ENCODE data around the gene CFHR1.
"Not testable (repeated sequence)": the region's sequence is repeated elsewhere in the genome, so short reads cannot be mapped to it uniquely, and the experiment has no call there.

CFHR1 gene

GRCh38 chr1:196819531-196819930 is at the start of gene CFHR1:
Gene CFHR1 (plus strand): TSS chr1:196819731. CDS start chr1:196819845, 114 bp downstream.
- not testable (repeated sequence) for DNase-seq

- DNase-seq = not testable (repeated sequence)
Observed at GRCh38 chr1:196769823-196770222, 49.7 kb upstream of the CFHR1 start.

- no peak for DNase-seq
Observed at GRCh38 chr1:196773713-196774112, 45.8 kb upstream of the CFHR1 start.

GRCh38 chr1:196774175-196774574 is 45.4 kb upstream of the CFHR1 start:
- no peak for DNase-seq

GRCh38 chr1:196774603-196775002 is 44.9 kb upstream of the CFHR1 start, which contains the start of gene CFHR3:
Gene CFHR3 (plus strand): TSS chr1:196774840. CDS start chr1:196774887, 47 bp downstream.
- DNase-seq = no peak

GRCh38 chr1:196777603-196778002 is 41.9 kb upstream of the CFHR1 start:
- DNase-seq = no peak

- no peak for DNase-seq
Observed at GRCh38 chr1:196779093-196779492, 40.4 kb upstream of the CFHR1 start.

GRCh38 chr1:196791252-196791651 is 28.3 kb upstream of the CFHR1 start:
- DNase-seq = not testable (repeated sequence)

DNA sequence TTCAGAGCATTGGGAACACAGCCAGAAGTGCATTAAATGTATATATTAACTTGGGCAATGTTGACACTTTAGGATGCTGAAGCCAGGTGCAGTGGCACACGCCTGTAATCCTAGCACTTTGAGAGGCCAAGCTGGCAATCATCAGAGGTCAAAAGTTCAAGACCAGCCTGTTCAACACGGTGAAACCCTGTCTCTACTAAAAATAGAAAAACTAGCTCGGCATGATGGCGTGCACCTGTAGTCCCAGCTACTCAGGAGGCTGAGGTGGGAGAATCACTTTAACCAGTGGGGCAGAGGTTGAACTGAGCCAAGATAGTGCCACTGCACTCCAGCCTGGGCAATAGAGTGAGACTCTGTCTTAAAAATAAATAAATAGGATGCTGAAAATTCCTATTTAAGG is 25.4 kb upstream of the CFHR1 start:
- not testable (repeated sequence) for DNase-seq

- DNase-seq = no peak
Observed at GRCh38 chr1:196797891-196798290, 21.6 kb upstream of the CFHR1 start.

GRCh38 chr1:196801920-196802319 is 17.6 kb upstream of the CFHR1 start:
- DNase-seq = peak; percentile 26

- DNase-seq = no peak
Observed at GRCh38 chr1:196808529-196809235, 10.8 kb upstream of the CFHR1 start.

DNA sequence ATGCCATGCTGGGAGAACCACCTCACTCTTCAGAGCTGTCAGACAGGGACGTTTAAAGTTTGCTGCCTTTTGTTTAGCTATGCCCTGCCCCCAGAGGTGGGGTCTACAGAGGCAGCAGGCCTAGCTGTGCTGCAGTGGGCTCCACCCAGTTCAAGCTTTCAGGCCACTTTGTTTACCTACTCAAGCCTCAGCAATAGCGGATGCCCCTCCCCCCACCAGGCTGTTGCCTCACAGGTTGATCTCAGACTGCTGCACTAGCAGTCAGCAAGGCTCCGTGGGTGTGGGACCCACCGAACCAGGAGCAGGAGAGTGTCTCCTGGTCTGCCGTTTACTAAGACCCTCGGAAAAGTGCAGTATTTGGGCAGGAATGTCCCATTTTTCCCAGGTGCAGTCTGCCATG is 2.1 kb upstream of the CFHR1 start:
- DNase-seq = not testable (repeated sequence)

DNA sequence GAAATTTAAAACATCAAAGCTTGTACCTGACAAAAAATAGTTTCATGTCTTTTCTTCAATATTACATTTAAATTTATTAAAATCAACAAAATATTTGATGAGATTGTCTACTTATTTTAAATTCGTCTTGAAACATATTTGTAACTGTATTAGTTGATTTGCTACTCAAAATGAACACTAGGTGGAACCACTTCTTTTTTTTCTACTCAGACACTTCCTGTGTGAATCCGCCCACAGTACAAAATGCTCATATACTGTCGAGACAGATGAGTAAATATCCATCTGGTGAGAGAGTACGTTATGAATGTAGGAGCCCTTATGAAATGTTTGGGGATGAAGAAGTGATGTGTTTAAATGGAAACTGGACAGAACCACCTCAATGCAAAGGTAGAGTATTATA is 8.3 kb downstream of the CFHR1 start:
- peak; percentile 66 for DNase-seq

DNA sequence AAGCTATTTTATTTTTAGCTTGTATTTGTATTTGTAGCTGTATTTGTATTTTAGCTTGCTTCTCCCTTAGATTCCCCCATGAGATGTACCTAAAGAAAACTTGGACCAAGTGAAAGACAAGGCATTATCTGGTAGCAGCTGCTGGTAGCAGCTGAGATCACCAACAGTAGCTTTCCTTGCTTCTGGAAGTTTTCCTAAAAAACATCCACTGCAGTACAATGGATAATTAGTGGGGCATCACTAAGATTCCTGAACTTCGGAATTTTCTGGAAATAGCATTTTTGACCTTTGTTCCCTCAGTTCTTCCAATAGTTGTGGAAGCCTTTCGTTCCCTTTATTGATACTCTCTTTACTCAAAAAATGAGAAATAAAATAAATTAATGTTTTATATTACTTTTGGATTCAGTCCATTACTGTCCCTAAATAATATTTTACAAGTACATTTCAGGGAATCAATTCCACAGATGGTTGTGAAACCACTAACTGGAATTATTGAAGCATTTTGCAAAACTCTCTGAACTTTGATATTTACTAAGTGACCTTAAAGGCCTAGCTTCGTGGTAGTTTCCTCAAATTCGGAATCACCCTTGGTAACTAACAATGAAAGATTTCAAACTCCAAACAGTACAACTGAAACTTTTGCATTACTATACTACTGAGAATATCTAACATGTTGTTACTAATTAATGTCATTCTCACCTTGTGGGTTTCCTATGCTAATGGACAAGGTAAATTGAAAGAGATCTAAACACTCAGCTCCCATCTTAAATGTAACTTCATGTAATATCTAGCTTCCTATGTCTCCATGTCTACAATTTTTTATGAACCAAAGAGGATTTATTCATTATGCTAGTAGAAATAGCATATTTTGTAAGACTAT is 30.3 kb downstream of the CFHR1 start:
- not testable (repeated sequence) for DNase-seq

- no peak for DNase-seq
Observed at GRCh38 chr1:196856053-196856452, 36.5 kb downstream of the CFHR1 start.

DNA sequence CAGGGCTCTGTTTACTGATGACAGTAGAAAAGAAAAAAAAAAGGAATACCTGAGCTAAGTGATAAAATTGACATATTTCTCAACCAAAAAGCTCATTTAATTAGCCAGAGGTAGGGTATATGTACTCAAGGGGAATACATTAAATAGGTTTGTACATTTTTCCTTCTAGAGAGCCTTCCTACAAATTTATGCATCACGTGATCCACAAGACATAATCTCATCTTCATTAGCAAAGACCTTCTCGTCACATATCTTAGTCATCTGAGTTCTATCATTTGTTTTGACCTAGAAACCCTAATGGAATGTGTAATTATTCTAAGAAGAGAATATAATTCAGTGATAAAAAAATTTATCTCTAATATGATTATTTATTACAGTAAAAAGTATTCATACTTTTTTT is 37.7 kb downstream of the CFHR1 start:
- DNase-seq = no peak

DNA sequence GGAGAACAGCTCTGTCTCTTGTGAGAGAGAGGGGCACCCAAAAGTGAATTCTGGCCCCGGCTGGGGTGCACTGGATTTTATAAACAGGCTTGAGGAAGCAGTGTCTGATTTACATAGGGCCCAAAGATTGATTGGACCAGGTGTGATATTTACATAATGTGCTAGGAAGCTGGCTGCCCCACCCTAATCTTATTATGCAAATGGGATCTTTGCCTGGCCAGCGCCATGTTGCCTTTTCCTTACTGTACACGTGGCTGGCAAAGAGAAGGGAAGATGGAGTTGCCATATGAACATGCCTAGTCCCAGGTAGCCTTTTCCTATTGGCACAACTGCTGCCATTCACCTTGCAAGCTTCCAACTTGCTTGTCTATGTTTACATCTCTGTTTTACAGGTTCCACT is 39.3 kb downstream of the CFHR1 start:
- DNase-seq = no peak

GRCh38 chr1:196860323-196860884 is 40.9 kb downstream of the CFHR1 start:
- DNase-seq = no peak

GRCh38 chr1:196861429-196861828 is 41.9 kb downstream of the CFHR1 start:
- no peak for DNase-seq

GRCh38 chr1:196866974-196867373 is 47.4 kb downstream of the CFHR1 start:
- DNase-seq = no peak

GRCh38 chr1:196873385-196873784 is 53.9 kb downstream of the CFHR1 start:
- no peak for DNase-seq

DNA sequence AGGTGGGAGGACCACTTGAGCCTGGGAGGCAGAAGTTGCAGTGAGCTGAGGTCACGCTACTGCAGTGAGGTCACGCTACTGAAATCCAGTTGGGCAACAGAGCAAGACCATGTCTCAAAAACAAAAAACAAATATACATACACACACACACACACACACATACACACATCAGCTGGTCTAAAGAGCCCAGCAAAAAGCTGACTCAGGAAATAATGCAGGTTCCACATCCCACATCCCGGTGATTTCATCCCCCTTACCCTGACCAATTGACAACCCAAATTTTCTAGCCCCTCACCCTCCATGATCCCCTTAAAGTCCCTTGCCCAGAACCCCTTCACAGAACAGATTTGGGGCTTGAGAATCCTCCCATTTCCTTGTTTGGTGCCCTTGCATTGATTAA is 56.4 kb downstream of the CFHR1 start:
- no peak for DNase-seq

GRCh38 chr1:196877964-196878363 is 58.4 kb downstream of the CFHR1 start:
- DNase-seq = no peak
